ENCODE results near the gene RPL35A.
A peak's percentile ranks its signal among the peaks of the same experiment; 100 is the strongest.

RPL35A gene

DNA sequence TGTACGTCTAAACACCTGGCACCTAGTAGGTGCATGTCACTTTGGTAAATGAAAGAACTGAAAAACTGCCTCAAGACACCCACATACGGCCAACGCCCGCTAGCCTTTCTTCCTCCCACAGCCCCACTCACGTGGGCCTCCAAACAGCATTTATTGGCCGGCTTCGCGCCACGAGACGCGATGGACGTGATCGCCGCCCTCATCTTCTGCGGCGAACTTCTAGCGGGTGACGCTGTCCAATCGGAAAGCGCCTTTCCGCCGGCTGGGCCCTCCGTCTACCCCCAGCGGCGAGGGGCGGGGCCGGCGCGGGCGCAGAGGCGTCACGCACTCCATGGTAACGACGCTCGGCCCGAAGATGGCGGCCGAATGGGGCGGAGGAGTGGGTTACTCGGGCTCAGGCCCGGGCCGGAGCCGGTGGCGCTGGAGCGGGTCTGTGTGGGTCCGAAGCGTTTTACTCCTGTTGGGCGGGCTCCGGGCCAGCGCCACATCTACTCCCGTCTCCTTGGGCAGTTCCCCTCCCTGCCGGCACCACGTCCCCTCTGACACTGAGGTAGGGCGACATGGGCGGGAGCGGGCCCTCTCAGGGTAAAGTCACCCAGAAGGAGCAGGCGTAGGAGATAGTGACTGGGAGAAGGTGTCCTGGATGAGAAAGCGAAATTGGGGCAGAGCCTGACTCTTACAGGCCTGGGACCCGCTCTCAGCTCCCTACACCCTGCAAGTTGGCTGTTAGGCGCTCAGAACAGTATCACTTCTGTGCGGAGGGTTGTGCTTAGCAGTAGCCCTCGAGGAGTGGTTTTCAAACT is 10.1 kb downstream of the RPL35A start, which contains the start of gene LMLN:
Gene LMLN (plus strand): TSS at position 327 of the 803 bp plus-strand sequence. CDS start 29 bp downstream, at position 356.
- TF ChIP-seq RAD21 (IDR thresholded peaks at IDR 0.05; ENCODE audit: low read depth) = 0 out of 2 replicates have a peak, but pooled peaks have one; percentile 2
- peak; percentile 37; the same call in 1 of the 2 replicates for TF ChIP-seq EGR1 (IDR thresholded peaks at IDR 0.05)
- 0 out of 2 replicates have a peak, but pooled peaks have one; percentile 8 for TF ChIP-seq TEAD4 (IDR thresholded peaks at IDR 0.05)
- no peak for TF ChIP-seq NFIC (IDR thresholded peaks at IDR 0.05)
- TF ChIP-seq CEBPB (IDR thresholded peaks at IDR 0.05) = no peak
- TF ChIP-seq FOXM1 (IDR thresholded peaks at IDR 0.05; ENCODE audit: borderline replicate concordance, low read depth) = no peak
- TF ChIP-seq, protein P1, sequence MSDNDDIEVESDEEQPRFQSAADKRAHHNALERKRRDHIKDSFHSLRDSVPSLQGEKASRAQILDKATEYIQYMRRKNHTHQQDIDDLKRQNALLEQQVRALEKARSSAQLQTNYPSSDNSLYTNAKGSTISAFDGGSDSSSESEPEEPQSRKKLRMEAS (IDR thresholded peaks at IDR 0.05) = peak; percentile 97
- peak; percentile 96 for TF ChIP-seq TAF1 (IDR thresholded peaks at IDR 0.05; ENCODE audit: low read depth)
- peak; percentile 79; the same call in 1 of the 2 replicates for TF ChIP-seq CREB1 (IDR thresholded peaks at IDR 0.05; ENCODE audit: low read depth)
- no peak for TF ChIP-seq EP300 (IDR thresholded peaks at IDR 0.05; ENCODE audit: borderline replicate concordance)
- peak; percentile 95 for TF ChIP-seq YY1 (IDR thresholded peaks at IDR 0.05; ENCODE audit: low read depth)
- TF ChIP-seq, protein P2, sequence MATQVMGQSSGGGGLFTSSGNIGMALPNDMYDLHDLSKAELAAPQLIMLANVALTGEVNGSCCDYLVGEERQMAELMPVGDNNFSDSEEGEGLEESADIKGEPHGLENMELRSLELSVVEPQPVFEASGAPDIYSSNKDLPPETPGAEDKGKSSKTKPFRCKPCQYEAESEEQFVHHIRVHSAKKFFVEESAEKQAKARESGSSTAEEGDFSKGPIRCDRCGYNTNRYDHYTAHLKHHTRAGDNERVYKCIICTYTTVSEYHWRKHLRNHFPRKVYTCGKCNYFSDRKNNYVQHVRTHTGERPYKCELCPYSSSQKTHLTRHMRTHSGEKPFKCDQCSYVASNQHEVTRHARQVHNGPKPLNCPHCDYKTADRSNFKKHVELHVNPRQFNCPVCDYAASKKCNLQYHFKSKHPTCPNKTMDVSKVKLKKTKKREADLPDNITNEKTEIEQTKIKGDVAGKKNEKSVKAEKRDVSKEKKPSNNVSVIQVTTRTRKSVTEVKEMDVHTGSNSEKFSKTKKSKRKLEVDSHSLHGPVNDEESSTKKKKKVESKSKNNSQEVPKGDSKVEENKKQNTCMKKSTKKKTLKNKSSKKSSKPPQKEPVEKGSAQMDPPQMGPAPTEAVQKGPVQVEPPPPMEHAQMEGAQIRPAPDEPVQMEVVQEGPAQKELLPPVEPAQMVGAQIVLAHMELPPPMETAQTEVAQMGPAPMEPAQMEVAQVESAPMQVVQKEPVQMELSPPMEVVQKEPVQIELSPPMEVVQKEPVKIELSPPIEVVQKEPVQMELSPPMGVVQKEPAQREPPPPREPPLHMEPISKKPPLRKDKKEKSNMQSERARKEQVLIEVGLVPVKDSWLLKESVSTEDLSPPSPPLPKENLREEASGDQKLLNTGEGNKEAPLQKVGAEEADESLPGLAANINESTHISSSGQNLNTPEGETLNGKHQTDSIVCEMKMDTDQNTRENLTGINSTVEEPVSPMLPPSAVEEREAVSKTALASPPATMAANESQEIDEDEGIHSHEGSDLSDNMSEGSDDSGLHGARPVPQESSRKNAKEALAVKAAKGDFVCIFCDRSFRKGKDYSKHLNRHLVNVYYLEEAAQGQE (IDR thresholded peaks at IDR 0.05; ENCODE audit: low read depth) = no peak
- TF ChIP-seq TCF12 (IDR thresholded peaks at IDR 0.05; ENCODE audit: low read depth) = no peak
- no peak for TF ChIP-seq ZBTB7A (IDR thresholded peaks at IDR 0.05; ENCODE audit: low read depth)
- TF ChIP-seq, protein P3, sequence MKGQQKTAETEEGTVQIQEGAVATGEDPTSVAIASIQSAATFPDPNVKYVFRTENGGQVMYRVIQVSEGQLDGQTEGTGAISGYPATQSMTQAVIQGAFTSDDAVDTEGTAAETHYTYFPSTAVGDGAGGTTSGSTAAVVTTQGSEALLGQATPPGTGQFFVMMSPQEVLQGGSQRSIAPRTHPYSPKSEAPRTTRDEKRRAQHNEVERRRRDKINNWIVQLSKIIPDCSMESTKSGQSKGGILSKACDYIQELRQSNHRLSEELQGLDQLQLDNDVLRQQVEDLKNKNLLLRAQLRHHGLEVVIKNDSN (IDR thresholded peaks at IDR 0.05) = peak; percentile 97

DNA sequence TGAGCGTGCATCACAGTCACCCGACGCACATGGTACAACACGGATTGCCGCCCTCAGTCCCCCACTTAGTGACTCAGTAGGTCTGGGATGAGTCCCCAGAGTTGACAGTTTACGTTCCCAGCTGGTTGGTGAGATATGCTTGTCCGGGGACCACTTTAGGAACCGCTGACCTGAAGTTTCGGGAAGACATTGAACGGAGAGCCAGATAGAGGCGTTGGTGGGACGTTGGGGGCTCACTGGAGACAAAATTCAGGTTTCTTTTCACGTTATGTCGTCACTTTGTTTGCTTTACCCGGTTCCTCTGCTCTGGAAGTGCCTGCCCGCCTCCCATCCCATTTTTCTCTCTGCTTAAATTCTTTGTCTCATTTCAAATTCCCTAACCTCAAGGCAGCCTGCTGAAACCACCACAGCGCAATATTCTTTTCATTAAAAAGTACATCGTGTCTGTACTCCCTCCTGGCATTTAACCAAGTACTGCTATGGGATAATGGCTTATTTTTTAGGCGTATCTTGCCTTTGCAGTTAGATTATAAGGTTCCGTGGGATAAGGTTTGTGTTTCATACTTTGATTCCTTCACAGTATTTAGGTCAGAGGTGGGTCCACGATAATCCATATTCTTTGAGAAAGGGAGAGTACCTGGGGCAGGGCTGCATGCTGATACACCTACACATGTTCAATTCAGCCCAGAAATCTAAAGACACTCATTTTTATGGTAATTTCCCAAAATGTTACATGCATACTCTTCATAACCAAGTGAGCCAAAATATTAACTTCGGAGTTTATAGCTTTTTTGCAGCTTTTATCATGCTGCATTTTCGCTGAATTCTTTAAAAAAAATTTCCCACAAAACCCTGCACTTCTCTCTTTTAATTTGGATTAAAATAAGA is 10.9 kb downstream of the RPL35A start:
- TF ChIP-seq EGR1 (IDR thresholded peaks at IDR 0.05) (no peak), FOXM1 (IDR thresholded peaks at IDR 0.05; ENCODE audit: borderline replicate concordance, low read depth) (no peak)
- TF ChIP-seq, protein P1 (IDR thresholded peaks at IDR 0.05) = peak; percentile 89

DNA sequence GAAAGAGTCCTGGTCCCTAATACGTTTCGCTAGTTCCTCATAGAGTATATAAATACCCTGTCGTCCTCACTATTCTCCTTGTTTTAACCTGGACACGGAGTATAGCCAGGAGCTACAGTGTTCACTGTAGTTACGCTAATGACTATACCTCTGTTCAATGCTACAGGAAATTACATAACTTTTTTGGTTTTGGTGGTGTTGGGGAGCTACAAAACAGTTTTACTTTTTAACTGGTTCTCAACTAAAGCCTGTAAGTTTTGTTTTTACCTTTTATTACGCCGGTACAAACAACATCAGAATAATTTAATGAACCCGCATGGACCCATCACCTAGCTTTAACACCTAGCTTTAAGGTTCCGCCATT is 11.6 kb downstream of the RPL35A start:
- TF ChIP-seq YY1 (IDR thresholded peaks at IDR 0.05; ENCODE audit: low read depth) (no peak), TEAD4 (IDR thresholded peaks at IDR 0.05) (no peak), NFIC (IDR thresholded peaks at IDR 0.05) (no peak), EP300 (IDR thresholded peaks at IDR 0.05; ENCODE audit: borderline replicate concordance) (no peak)
- TF ChIP-seq, protein P1 (IDR thresholded peaks at IDR 0.05) = no peak

DNA sequence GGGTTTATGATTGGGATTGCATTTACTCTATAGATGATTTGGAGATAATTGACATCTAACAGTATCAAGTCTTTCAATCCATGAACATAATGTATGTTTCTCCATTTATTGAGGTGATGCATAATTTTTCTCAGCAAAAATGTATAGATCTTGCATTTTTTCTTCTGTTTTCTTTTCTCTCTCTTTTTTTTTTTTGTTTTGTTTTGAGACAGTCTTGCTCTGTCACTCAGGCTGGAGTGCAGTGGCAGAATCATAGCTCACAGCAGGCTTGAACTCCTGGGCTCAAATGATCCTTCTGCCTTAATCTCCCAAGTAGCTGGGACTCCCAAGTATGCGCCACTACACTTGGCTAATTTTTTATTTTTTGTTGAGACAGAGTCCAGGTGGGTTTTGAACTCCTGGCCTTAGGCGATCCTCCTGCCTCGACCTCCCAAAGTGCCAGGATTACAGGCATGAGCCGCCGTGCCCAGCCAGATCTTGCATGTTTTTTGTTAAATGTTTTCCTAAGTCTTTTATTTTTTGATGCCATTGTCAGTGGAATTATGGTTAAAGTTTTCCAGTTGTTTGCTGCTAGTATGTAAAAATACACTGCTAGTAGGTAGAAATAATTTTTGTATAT is 13.1 kb downstream of the RPL35A start:
- TF ChIP-seq TCF12 (IDR thresholded peaks at IDR 0.05; ENCODE audit: low read depth) (no peak), YY1 (IDR thresholded peaks at IDR 0.05; ENCODE audit: low read depth) (no peak), ZBTB7A (IDR thresholded peaks at IDR 0.05; ENCODE audit: low read depth) (no peak), EGR1 (IDR thresholded peaks at IDR 0.05) (no peak), CEBPB (IDR thresholded peaks at IDR 0.05) (no peak), EP300 (IDR thresholded peaks at IDR 0.05; ENCODE audit: borderline replicate concordance) (no peak), TEAD4 (IDR thresholded peaks at IDR 0.05) (no peak), TAF1 (IDR thresholded peaks at IDR 0.05; ENCODE audit: low read depth) (no peak), CREB1 (IDR thresholded peaks at IDR 0.05; ENCODE audit: low read depth) (no peak), NFIC (IDR thresholded peaks at IDR 0.05) (no peak), RAD21 (IDR thresholded peaks at IDR 0.05; ENCODE audit: low read depth) (no peak), FOXM1 (IDR thresholded peaks at IDR 0.05; ENCODE audit: borderline replicate concordance, low read depth) (no peak)
- TF ChIP-seq, protein P1 (IDR thresholded peaks at IDR 0.05) = no peak
- TF ChIP-seq, protein P2 (IDR thresholded peaks at IDR 0.05; ENCODE audit: low read depth) = no peak
- TF ChIP-seq, protein P3 (IDR thresholded peaks at IDR 0.05) = no peak

All from Ishikawa (cell line).